ENCODE data around the gene RPLP1. TPM values are rescaled to one million over a fixed set of nuclear protein-coding genes. Genes with fewer than 3 reads are reported as not detected.
A peak's percentile ranks its signal among the peaks of the same experiment; 100 is the strongest.

The RPLP1 gene
- total and polyA plus RNA-seq, 12 donors: 1,068 to 2,100 (median 1,266) TPM

- Histone ChIP-seq H3K4me3 (no peak overlapping the region), H3K4me1 (peaks cover 0 to 12% (median 11%) of the 10 kb centered on the region in 9 donors)
Observed at GRCh38 chr15:69412701-69413100, 39.9 kb upstream of the RPLP1 start.

GRCh38 chr15:69413822-69414700 is 38.6 kb upstream of the RPLP1 start, which contains the start of gene KIF23:
Gene KIF23 (plus strand): TSS chr15:69414349. CDS start chr15:69414466, 117 bp downstream.
- TF ChIP-seq CTCF (IDR thresholded peaks at IDR 0.05): no peak
- H3K4me3 ChIP-seq: peak within 1 kb of the TSS; percentile 52 to 87 (median 72)
- peak; percentile 86 to 89 for DNase-seq
- intact Hi-C loops (cut with DNase I): no loop called here
- H3K27ac ChIP-seq: peak within 1 kb of the TSS in 6 of 10 donors; percentile 24 to 68 (median 31)
- peaks cover 0 to 12% (median 11%) of the 10 kb centered on the region in 9 donors for H3K4me1 ChIP-seq
- WGBS, 2 donors: 2% methylated on average over 72 to 78 of the region's 78 CpGs
- H3K27me3 ChIP-seq: no peaks in the 10 kb centered on the region
- ATAC-seq: peak; percentile 97 to 98 (median 98)
- no peaks in the 10 kb centered on the region for H3K9me3 ChIP-seq
- peaks cover 0 to 7% (median 0%) of the 10 kb centered on the region in 9 donors for H3K36me3 ChIP-seq

More at GRCh38 chr15:69412701-69413100, 39.9 kb upstream of the RPLP1 start:
- ATAC-seq (no peak), DNase-seq (no peak)
- intact Hi-C loops (cut with DNase I): no loop called here
- no peak overlapping the region for H3K27ac ChIP-seq
- H3K9me3 ChIP-seq: no peaks in the 10 kb centered on the region
- 83 to 91% methylated on average over 1 of the region's 1 CpG for WGBS, 2 donors
- no peak for TF ChIP-seq CTCF (IDR thresholded peaks at IDR 0.05)
- H3K27me3 ChIP-seq: no peaks in the 10 kb centered on the region
- no peaks in the 10 kb centered on the region for H3K36me3 ChIP-seq

- peak overlapping the region in 6 of 10 donors; percentile 24 to 68 (median 31) for H3K27ac ChIP-seq
Observed at GRCh38 chr15:69414701-69415167, 37.9 kb upstream of the RPLP1 start.

More at GRCh38 chr15:69414701-69415167, 37.9 kb upstream of the RPLP1 start:
- H3K4me3 ChIP-seq: peak overlapping the region; percentile 52 to 87 (median 72)
- peaks cover 0 to 10% (median 0%) of the 10 kb centered on the region in 9 donors for H3K36me3 ChIP-seq
- peak; percentile 36 to 66 (median 46) for ATAC-seq
- intact Hi-C loops (cut with DNase I): no loop called here
- no peaks in the 10 kb centered on the region for H3K9me3 ChIP-seq
- H3K4me1 ChIP-seq: peaks cover 0 to 12% (median 11%) of the 10 kb centered on the region in 9 donors
- DNase-seq: peak in 1 of 2 donors; percentile 23
- WGBS, 2 donors: 0% methylated on average over 27 to 29 of the region's 29 CpGs
- no peaks in the 10 kb centered on the region for H3K27me3 ChIP-seq
- no peak for TF ChIP-seq CTCF (IDR thresholded peaks at IDR 0.05)

Measured in heart right ventricle (tissue), 16 donors.